Omental fat pad (tissue), 4 donors: Measurements from ENCODE around the gene LTV1. TPM values are rescaled to one million over a fixed set of nuclear protein-coding genes. Genes with fewer than 3 reads are reported as not detected.
"Not testable (repeated sequence)": the region's sequence is repeated elsewhere in the genome, so short reads cannot be mapped to it uniquely, and the experiment has no call there.

Source experiments
- ATAC-seq: fragments of 150-250 bp; one replicate; pipeline ENCODE4 v1.9.1; 2016; ENCODE audit warnings: mild to moderate bottlenecking, moderate library complexity; ENCODE audit not compliant: low FRiP score
- DNase-seq: peaks from one replicate; pipeline ENCODE4 v3.0.0-alpha.2; 2019; ENCODE audit warnings: low spot score
- CTCF ChIP-seq, 3 donors: fragments of 450-650 bp; IDR thresholded peaks; one replicate each; pipeline ENCODE4 v1.5.1; 2016 to 2017; ENCODE audit warnings: antibody characterized with exemption in 3 of 3, mild to moderate bottlenecking in 3 of 3, moderate library complexity in 2 of 3
- total RNA-seq, 4 donors: library from RNA; depleted of rRNA; stranded (reverse); fragments of >200 nt; gene quantifications; one replicate each; pipeline ENCODE4 v1.1.0, GENCODE V29; 2016

The LTV1 gene
- total RNA-seq, 4 donors from 2014 or later = 16.1 to 42.6 (median 18.4) TPM

DNA sequence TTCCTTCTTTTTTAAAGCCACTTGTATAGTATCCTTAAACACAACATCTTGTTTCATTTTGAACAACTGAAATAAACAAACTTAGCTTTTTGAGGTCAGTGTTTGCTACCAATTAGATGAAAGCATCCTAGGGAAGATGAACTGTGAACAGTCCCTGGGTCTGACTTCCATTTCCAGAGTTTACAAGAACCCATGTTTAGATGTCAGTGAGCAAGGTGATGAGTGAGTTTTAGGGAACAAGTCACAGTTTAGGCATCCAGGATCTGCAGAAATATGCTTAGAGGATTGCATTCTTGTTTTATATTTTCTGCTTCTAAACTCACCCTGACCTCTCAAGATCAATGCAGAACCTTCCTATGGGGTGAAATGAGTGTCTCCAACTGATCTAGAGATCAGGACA lies 24.1 kb downstream of the LTV1 start:
- DNase-seq (no peak), ATAC-seq (no peak)
- TF ChIP-seq CTCF (IDR thresholded peaks at IDR 0.05) = no peak

GRCh38 chr6:143868808-143869207 lies 25.7 kb downstream of the LTV1 start:
- ATAC-seq, DNase-seq: not testable (repeated sequence)

GRCh38 chr6:143871202-143871730 lies 28.1 kb downstream of the LTV1 start:
- not testable (repeated sequence) for ATAC-seq, DNase-seq

DNA sequence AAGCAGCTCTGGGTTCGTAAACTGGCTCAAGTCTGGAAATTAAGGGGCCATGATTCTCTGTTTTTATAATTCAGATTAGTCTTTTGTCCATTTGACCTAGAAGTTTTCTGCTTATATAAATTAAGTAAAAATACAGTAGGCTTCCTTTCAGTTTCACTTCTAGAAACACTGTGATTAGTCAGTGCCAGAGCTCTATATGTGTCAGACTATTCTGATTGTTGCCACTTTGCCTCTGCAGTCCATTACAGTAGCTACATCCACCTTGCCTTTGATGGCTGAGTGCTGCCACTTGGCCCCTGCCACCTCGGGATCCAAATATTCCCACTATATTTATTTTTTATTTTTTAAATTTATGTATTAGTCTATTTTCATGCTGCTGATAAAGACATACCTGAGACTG lies 29.1 kb downstream of the LTV1 start:
- TF ChIP-seq CTCF (IDR thresholded peaks at IDR 0.05) = no peak
- DNase-seq (no peak), ATAC-seq (no peak)

DNA sequence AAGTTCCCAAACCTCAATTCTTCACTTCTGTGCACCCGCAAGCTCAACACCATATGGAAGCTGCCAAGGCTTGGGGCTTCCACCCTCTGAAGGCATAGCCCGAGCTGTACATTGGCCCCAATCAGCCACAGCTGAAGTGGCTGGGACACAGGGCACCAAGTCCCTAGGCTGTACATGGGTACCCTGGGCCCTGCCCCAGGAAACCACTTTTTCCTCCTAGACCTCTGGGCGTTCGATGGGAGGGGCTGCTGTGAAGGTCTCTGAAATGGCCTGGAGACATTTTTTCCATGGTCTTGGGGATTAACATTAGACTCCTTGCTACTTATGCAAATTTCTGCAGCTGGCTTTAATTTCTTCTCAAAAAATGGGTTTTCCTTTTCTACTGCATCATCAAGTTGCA lies 30.5 kb downstream of the LTV1 start:
- not testable (repeated sequence) for DNase-seq, ATAC-seq

- not testable (repeated sequence) for DNase-seq, ATAC-seq
Measured at GRCh38 chr6:143874503-143874902, 31.4 kb downstream of the LTV1 start.

GRCh38 chr6:143877584-143878271 lies 34.6 kb downstream of the LTV1 start:
- no peak for TF ChIP-seq CTCF (IDR thresholded peaks at IDR 0.05)
- ATAC-seq = no peak
- DNase-seq = no peak

DNA sequence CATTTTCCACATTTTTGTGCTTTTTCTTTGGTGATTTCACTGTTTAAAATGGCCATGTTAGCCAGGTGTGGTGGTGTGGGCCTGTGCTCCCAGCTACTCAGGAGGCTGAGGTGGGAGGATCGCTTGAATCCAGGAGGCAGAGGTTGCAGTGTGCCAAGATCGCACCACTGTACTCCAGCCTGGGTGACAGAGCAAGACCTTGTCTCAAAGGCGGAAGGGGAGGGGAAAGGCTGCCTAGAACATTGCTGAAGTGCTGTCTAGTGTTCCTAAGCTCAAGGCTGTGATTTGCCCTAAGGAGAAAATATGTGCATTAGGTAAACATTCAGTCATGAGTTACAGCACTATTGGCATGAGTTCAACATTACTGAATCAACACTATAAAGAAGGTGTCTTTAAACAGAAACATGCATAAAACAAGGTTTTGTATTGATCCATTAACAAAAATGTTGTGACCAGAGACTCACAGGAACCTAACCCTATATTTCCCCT lies 35.2 kb downstream of the LTV1 start:
- ATAC-seq (no peak), DNase-seq (no peak)
- TF ChIP-seq CTCF (IDR thresholded peaks at IDR 0.05) = no peak

DNA sequence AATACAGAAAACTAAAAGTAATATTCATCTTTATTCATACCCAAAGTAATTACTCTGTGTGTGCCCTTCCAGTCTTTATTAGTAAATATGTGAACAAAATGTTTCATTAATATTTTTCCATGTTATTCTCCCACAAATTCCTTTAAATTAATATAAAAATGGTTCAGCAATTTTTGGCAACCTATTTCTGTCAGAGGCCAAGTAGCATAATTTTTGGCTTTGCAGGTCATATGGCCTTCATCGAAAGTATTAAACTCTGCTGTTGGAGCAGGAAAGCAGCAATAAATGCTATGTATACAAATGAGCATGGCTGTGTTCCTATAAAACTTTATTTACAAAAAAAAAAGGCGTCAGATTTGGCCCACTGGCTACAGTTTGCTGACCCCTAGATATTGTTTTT lies 37.3 kb downstream of the LTV1 start:
- DNase-seq = no peak
- no peak for TF ChIP-seq CTCF (IDR thresholded peaks at IDR 0.05)
- no peak for ATAC-seq
